NCI-H345 treated with DMSO at 0.1 percent for 48 hours (cell line): Measurements from ENCODE around the gene SEPTIN8.

ENCODE experiments used
- DNase-seq: peaks from one replicate; lab custom pipeline; 2025; ENCODE audit not compliant: unreplicated experiment; lab: John Stamatoyannopoulos, UW

SEPTIN8 gene

GRCh38 chr5:132765311-132766019 is 11.6 kb downstream of the SEPTIN8 start:
- no peak for DNase-seq

GRCh38 chr5:132764671-132765238 is 12.3 kb downstream of the SEPTIN8 start:
- no peak for DNase-seq

GRCh38 chr5:132764051-132764450 is 13.0 kb downstream of the SEPTIN8 start:
- DNase-seq = no peak

DNA sequence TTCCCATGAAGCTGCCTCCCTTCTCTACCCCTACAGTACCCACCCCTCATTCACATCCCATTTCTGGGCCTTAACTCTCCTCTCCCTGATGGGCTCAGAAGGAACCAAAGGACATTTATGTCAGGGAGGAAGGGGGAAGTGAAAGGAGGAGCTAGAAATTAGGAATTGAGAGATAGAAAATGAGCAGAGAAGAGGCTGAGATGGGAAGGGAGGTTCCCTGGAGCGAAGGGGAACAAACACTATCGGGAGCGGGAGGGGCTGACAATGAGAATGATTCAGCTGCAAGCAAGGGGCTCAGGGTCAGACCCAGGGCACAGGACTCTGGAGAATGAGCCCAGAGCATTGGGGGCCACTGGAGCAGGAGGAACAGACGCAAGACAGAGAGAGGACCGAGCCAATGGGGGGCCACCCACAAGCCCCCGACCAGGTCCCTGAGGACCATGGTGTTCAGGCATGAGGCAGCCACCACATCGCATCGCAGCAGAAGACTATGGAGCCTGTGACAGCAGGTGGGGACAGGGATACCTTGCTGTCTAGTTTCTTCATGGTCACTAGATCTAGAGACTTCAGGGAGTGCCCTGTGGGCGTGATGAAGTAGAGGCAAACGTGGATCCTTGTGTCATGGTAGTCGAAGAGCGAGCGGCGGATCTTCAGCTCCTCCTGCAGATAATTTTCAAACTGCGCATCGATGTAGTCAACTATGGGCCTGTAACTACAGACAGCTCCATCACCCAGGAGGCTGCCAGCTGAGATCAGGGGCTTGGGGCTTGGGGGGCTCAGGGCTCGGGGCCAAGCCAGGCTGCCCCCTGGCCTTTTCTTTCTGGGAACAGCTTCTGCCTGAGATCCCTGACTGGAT is 13.6 kb downstream of the SEPTIN8 start:
- no peak for DNase-seq

DNA sequence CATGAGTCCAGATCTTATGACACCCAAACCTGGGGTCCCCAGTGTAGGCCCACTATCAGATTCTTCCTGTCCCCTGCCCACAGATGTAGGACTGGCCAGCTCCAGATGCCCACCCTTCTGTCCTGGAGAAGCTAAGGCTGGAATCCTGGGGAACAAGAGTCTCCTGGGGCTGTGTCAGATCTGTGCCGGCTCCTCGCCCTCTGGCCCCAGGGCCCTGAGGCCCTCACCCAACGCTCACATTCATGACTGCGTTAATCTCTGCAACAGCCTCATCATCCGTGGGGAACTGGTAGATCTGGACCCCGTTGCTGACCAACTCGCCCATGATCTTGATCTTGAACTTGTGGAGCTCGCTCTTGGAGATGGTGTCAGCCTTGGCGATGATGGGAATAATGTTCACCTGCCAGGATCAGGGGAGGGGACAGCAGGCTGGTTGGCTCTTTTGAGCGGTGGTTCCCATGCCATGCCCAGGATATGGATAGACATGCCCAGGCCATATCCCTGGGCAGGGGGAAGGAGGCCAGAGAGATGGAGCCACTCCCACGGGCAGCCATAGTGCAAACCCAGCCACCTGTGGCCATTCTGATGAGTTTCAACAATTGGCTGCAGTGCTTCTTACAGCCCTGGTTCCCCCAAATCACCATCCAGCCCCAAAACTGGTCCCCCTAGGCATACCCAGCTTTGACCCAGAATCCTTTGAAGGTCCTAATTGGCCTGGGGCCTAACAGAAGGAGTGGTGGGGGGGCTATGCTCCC is 14.6 kb downstream of the SEPTIN8 start:
- DNase-seq = no peak

- no peak for DNase-seq
Observed at GRCh38 chr5:132761321-132762240, 15.5 kb downstream of the SEPTIN8 start.

DNA sequence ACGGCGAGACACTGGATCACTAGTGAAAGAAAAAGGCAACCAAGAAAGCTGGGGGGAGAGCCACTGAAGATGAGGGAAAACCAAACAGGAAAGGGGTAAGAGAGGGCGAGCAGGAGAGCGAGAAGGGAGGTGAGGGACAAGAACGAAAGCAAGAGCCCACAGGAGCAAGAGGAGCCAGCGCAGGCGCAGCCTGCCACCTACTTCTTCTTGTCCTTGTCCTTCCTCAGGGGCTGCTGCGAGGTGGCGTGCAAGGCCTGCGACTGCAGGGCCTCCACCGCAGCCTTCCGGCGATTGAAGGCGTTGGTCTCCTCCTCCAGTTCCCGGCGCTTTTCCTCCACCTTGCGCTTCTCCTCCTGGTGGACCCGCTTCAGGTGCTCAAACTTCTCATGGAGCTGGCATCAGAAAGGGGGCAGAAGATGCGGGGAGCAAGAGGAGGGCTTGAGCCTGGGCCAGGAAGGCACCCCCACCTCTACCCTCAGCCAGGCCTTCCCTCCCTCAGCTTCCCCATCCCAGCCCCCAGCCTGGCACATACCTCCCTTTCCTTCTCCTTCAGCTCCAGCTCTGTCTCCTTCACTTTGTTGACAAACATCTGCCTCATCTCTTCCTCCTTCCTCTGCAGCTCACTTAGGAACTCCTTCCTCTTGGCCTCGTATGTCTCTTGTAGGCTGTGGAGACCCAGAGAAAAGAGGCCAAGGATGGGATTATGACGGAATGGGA is 16.3 kb downstream of the SEPTIN8 start:
- DNase-seq = no peak

- no peak for DNase-seq
Observed at GRCh38 chr5:132760049-132760420, 17.0 kb downstream of the SEPTIN8 start.

DNA sequence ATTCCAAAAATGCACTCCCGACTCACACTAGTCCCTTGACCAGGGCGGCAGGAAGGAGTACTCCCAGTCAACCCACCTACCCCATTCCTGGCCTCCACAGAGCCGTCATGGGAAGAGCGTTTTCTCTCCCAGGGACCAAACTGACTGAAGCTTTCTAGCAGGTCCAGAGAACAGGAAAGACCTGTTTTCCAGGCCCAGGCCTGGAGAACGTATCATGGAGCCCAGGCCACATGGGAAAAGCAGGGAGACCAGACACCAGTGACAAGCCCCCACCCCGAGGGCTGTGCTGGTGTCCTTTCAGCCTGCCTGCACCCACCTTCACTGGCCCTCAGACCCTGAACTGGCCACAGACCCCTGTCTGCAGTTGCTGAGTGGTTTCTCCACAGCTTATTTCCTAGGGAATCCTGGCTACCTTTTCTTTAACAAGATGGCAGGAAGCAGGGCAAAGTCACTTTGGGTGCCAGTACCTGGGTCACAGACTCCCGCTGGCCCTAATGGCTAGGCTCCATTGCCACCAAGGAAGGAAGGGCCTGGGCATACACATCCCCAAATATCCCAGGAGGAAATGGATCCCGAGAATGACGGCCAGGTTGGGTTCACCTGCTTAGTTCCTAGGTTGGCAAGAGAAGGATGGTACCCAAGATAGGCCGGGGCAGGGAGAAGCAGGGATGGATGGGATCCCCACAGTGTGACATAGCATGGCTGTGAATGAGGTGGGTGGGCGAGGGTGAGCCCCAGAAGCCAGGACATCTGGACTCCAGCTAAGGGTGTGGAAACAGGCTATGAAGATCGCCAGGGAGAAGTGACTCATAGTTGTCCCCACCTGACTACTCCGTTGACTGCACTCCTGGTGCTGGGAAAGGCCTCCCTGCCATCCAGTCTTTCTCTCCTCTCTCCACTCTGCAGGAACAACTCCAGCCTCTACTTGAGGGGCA is 17.7 kb downstream of the SEPTIN8 start:
- DNase-seq = no peak

DNA sequence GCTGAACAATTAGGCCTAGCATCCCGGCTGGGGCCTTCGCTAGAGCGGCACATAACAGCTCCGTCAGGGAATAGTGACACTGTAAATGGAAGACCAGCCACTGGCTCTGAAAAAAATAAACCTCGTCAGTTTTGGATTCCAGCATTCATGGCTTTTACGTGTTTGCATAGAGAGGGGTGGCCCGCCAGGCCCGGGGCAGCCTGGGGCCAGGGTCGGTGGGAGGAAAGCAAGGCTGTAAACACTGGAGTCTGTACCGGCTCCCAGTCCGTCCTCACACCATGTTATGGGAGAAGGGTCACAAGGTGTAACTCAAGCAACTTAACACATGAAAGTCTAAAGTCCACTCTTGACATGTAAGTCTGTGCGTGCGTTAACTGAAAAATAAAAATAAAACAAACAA is 18.6 kb downstream of the SEPTIN8 start:
- DNase-seq = no peak

- no peak for DNase-seq
Observed at GRCh38 chr5:132756542-132756941, 20.5 kb downstream of the SEPTIN8 start.

GRCh38 chr5:132754947-132755346 is 22.1 kb downstream of the SEPTIN8 start:
- no peak for DNase-seq

GRCh38 chr5:132754111-132754510 is 22.9 kb downstream of the SEPTIN8 start:
- DNase-seq = no peak

- peak; percentile 13 for DNase-seq
Observed at GRCh38 chr5:132753135-132753987, 23.7 kb downstream of the SEPTIN8 start.

- no peak for DNase-seq
Observed at GRCh38 chr5:132752581-132753125, 24.4 kb downstream of the SEPTIN8 start.

DNA sequence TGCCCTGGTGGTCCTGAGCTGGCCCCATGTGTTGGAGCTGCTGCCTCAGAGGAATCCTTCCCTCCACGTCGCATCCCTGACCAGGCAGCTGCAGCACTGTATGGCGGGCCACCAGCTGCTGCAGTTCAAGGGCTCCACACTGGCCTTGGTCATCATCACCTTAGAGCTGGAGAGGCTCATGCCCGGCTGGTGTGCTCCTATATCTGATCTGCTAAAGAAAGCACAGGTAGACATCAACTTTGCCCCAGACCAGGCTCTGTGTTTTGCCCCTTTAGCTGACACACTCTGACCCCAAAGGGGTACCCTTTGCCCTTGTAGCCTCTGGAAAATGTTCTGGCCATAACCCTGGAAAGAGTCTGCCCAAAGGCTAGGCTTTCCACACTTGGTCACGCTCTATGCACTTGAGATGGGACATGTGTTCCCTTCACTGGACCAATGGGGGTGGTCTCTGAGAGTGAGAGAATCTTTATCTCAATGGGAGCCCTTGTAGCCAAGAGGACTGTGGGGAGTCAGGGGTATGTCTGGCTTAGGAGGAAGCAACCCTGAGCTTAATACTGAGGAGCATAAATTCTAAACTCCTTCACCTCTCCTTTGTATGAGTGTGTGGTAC is 25.0 kb downstream of the SEPTIN8 start:
- DNase-seq = no peak

- no peak for DNase-seq
Observed at GRCh38 chr5:132751444-132751843, 25.6 kb downstream of the SEPTIN8 start.
